Measurements from ENCODE around the gene CFAP92.
"Not testable (repeated sequence)": the region's sequence is repeated elsewhere in the genome, so short reads cannot be mapped to it uniquely, and the experiment has no call there.

The CFAP92 gene

DNA sequence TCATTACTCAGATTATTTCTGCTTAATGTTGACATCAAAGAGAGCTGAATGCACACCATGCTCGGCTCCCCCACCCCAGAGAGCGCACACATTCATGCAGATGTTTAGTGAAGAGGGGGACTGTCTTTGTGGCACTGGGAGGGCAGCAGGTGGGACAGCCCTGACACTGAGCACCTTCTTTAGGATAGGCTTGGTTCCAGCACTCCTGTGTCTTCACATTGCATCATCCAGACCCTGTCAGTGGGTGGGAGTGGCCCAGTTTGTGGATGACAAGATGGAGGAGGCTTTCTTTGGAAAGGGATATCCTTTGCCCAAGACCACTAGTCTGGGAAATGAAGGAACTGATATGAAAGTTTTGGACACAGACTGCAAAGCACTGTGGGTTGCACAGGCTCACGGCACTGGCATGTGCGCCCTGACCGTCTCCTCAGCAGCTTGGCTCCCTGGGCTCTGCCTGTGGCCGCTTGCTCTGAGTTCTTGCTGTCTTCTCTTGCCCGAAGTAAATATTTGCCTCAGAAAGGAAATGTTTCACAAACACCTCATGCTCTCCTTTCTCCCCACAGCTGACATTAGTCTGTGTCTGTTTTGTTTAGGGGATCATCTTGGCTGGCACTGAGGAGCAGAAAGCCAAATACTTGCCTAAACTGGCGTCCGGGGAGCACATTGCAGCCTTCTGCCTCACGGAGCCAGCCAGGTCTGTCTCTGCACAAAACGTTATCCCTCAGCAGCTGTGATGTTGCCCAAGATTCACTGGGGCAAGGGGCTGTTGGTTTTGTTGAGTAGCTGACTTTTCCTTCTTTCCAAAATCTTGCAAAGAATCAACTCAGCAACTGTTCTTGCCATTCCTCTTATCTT is 97.8 kb downstream of the CFAP92 start:
- no peak for TF ChIP-seq CTCF (IDR thresholded peaks at IDR 0.05; ENCODE audit: low read depth, low read length)
- in situ Hi-C loops (cut with HindIII; ENCODE audit: low sequenced_read_pairs) = no loop called here
- no peak overlapping the region for H3K4me3 ChIP-seq (ENCODE audit: low read depth, low read length)
- no peak for DNase-seq (ENCODE audit: low read depth, low spot score)

- in situ Hi-C loops (cut with HindIII; ENCODE audit: low sequenced_read_pairs) = no loop called here
- DNase-seq (ENCODE audit: low read depth, low spot score) = no peak
- no peak for TF ChIP-seq CTCF (IDR thresholded peaks at IDR 0.05; ENCODE audit: low read depth, low read length)
- no peak overlapping the region for H3K4me3 ChIP-seq (ENCODE audit: low read depth, low read length)
Observed at GRCh38 chr3:128889139-128889894, 104.6 kb downstream of the CFAP92 start.

GRCh38 chr3:128884992-128885391 is 108.9 kb downstream of the CFAP92 start:
- no peak for DNase-seq (ENCODE audit: low read depth, low spot score)
- in situ Hi-C loops (cut with HindIII; ENCODE audit: low sequenced_read_pairs) = no loop called here
- no peak for TF ChIP-seq CTCF (IDR thresholded peaks at IDR 0.05; ENCODE audit: low read depth, low read length)
- no peak overlapping the region for H3K4me3 ChIP-seq (ENCODE audit: low read depth, low read length)

GRCh38 chr3:128882719-128883118 is 111.2 kb downstream of the CFAP92 start:
- no peak for DNase-seq (ENCODE audit: low read depth, low spot score)
- H3K4me3 ChIP-seq (ENCODE audit: low read depth, low read length) = no peak overlapping the region
- in situ Hi-C loops (cut with HindIII; ENCODE audit: low sequenced_read_pairs) = no loop called here
- no peak for TF ChIP-seq CTCF (IDR thresholded peaks at IDR 0.05; ENCODE audit: low read depth, low read length)

DNA sequence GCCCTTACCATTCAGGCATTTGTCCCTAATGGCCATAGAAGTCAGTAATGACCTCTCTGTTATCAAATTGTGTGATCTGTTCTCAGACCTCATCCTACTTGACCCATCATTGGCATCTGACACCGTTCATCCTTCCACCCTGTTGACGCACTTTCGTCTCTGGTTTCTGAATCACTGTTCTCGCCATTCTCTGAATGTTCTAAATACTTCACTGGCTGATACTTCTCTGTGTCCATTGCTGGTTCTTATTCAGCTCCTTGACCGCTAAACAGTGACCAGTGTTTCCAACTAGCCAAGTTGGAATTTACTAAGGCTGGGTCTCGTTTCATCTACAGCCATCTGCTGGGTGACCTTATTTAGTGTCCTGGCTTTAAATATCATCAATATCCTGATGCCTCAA is 112.3 kb downstream of the CFAP92 start:
- no peak for DNase-seq (ENCODE audit: low read depth, low spot score)
- no peak for TF ChIP-seq CTCF (IDR thresholded peaks at IDR 0.05; ENCODE audit: low read depth, low read length)
- in situ Hi-C loops (cut with HindIII; ENCODE audit: low sequenced_read_pairs) = no loop called here
- H3K4me3 ChIP-seq (ENCODE audit: low read depth, low read length) = no peak overlapping the region

GRCh38 chr3:128880455-128880854 is 113.4 kb downstream of the CFAP92 start:
- DNase-seq (ENCODE audit: low read depth, low spot score); in situ Hi-C loops (cut with HindIII; ENCODE audit: low sequenced_read_pairs): not testable (repeated sequence)
- peak overlapping the region; percentile 82 for H3K4me3 ChIP-seq (ENCODE audit: low read depth, low read length)

DNA sequence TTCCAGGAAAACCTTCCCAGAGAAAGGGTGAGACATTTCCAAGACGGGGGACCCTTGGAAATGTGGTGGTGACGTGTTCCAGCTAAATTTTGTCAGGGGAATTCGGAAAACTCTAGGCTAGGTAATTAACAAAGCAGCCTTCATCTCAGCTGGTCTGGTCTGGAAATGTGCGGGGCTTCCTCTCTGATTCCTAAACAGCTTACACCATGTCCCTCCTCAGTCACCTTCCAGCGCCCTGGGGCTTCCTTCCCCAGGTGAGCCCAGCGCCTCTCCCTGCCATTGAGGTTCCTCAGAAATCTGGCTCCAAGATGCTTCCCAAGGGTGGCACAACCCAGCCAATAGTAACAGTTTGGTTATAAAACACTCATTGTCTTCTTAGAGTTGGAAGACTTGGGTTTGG is 113.9 kb downstream of the CFAP92 start:
- in situ Hi-C loops (cut with HindIII; ENCODE audit: low sequenced_read_pairs) = no loop called here
- H3K4me3 ChIP-seq (ENCODE audit: low read depth, low read length) = peak overlapping the region; percentile 82
- TF ChIP-seq CTCF (IDR thresholded peaks at IDR 0.05; ENCODE audit: low read depth, low read length) = no peak
- DNase-seq (ENCODE audit: low read depth, low spot score) = peak; percentile 7

All from astrocyte of the spinal cord (primary cell).